H1 (cell line): ENCODE results near the gene KIF4A. TPM values are rescaled to one million over a fixed set of nuclear protein-coding genes. Genes with fewer than 3 reads are reported as not detected.

Experiments
- CTCF ChIA-PET: fragments of 300-600 bp; sonication (Branson Sonifier 250); formaldehyde crosslinking; loops from one replicate; lab custom pipeline; 2021; ENCODE audit not compliant: partially characterized antibody; lab: Charles Lee
- POLR2A ChIA-PET: fragments of 300-600 bp; sonication (Branson Sonifier 250); formaldehyde crosslinking; loops from one replicate; lab custom pipeline; 2021; ENCODE audit warnings: inconsistent platforms; ENCODE audit not compliant: partially characterized antibody; lab: Charles Lee
- DNase-seq, 2 experiments: peaks; one replicate each; pipeline versions ENCODE4 v3.0.0 to v3.0.0-alpha.2; 2010 to 2022; ENCODE audit warnings: low spot score in 2 of 2, low read depth in 1 of 2, mixed read lengths in 1 of 2
- FAIRE-seq: peaks from 2 replicates; lab custom pipeline; 2011; peaks lifted over from hg19 to GRCh38; lab: Jason Lieb, UNC
- H2AFZ ChIP-seq: 2 replicates; pipeline ENCODE4 v1.8.1; 2012; ENCODE audit warnings: low read length, inconsistent platforms
- H2AK5ac ChIP-seq: 2 replicates; pipeline ENCODE4 v1.6.1; 2013; ENCODE audit warnings: low read depth, low read length
- H2BK120ac ChIP-seq: replicated peaks from 2 replicates; pipeline ENCODE3; 2013; ENCODE audit warnings: low read depth, low read length, inconsistent platforms
- H2BK12ac ChIP-seq: 2 replicates; pipeline ENCODE4 v1.6.1; 2013; ENCODE audit warnings: low read depth, low read length
- H2BK15ac ChIP-seq: 2 replicates; pipeline ENCODE4 v1.6.1; 2013; ENCODE audit warnings: low read length
- H2BK20ac ChIP-seq: 2 replicates; pipeline ENCODE4 v1.6.1; 2013; ENCODE audit warnings: low read length
- H2BK5ac ChIP-seq: 2 replicates; pipeline ENCODE4 v1.6.1; 2013; ENCODE audit warnings: low read depth, low read length
- H3K14ac ChIP-seq: 2 replicates; pipeline ENCODE4 v1.6.1; 2013; ENCODE audit warnings: inconsistent platforms; ENCODE audit not compliant: insufficient read length
- H3K18ac ChIP-seq: 2 replicates; pipeline ENCODE4 v1.6.1; 2013; ENCODE audit warnings: low read length; ENCODE audit errors: extremely low read depth
- H3K23ac ChIP-seq: 2 replicates; pipeline ENCODE4 v1.6.1; 2013; ENCODE audit warnings: inconsistent platforms; ENCODE audit not compliant: insufficient read length
- H3K23me2 ChIP-seq: 2 replicates; pipeline ENCODE4 v1.6.1; 2013; ENCODE audit warnings: low read depth, low read length
- H3K27ac ChIP-seq: 2 replicates; pipeline ENCODE4 v1.6.1; 2011; ENCODE audit warnings: low read depth, low read length, inconsistent platforms
- H3K27me3 ChIP-seq, 4 experiments: replicated peaks in 1 of 4; 1 replicate in 1 of 4; 2 replicates in 3 of 4; pipeline versions ENCODE4 v1.6.1 to v1.8.1; 2011 to 2013; ENCODE audit warnings: low read length in 3 of 4, mild to moderate bottlenecking in 3 of 4, inconsistent platforms in 2 of 4, mixed read lengths in 2 of 4, moderate library complexity in 1 of 4; ENCODE audit not compliant: control insufficient read depth in 3 of 4, insufficient read depth in 3 of 4; ENCODE audit errors: extremely low read depth in 1 of 4
- H3K36me3 ChIP-seq, 4 experiments: 2 replicates each; pipeline versions ENCODE4 v1.6.1 to v1.8.1; 2011 to 2013; ENCODE audit warnings: mild to moderate bottlenecking in 4 of 4, low read length in 3 of 4, moderate library complexity in 2 of 4, control low read depth in 1 of 4, inconsistent platforms in 1 of 4; ENCODE audit not compliant: insufficient read depth in 4 of 4, control insufficient read depth in 2 of 4
- H3K4ac ChIP-seq: replicated peaks from 2 replicates; pipeline ENCODE3; 2013; ENCODE audit warnings: low read length, low read depth, mixed read lengths, inconsistent platforms; ENCODE audit not compliant: insufficient read length
- H3K4me1 ChIP-seq, 4 experiments: replicated peaks in 1 of 4; 1 replicate in 1 of 4; 2 replicates in 3 of 4; pipeline versions ENCODE4 v1.6.1 to v1.8.1; 2011 to 2013; ENCODE audit warnings: low read length in 3 of 4, inconsistent platforms in 2 of 4, mixed read lengths in 1 of 4; ENCODE audit not compliant: insufficient read depth in 4 of 4, control insufficient read depth in 3 of 4
- H3K4me2 ChIP-seq, 2 experiments: 2 replicates each; pipeline versions ENCODE4 v1.6.1 to v1.8.1; 2011 to 2013; ENCODE audit warnings: low read depth in 2 of 2, low read length in 2 of 2, control low read depth in 1 of 2, inconsistent platforms in 1 of 2, mild to moderate bottlenecking in 1 of 2; ENCODE audit not compliant: insufficient read depth in 1 of 2
- H3K4me3 ChIP-seq, 4 experiments: fragments of 200-600, 300-600 bp in 1 of 4; sonication (generic), shearing (Covaris generic), sonication (Bioruptor Twin) in 1 of 4; 2 replicates each; pipeline versions ENCODE4 v1.5.1 to v1.8.1; 2011 to 2016; ENCODE audit warnings: low read length in 4 of 4, low read depth in 3 of 4, control low read depth in 2 of 4, inconsistent platforms in 2 of 4, mild to moderate bottlenecking in 2 of 4, mixed read lengths in 1 of 4, moderate library complexity in 1 of 4; ENCODE audit not compliant: insufficient read depth in 2 of 4; ENCODE audit errors: extremely low read depth in 1 of 4
- H3K56ac ChIP-seq: replicated peaks from 2 replicates; pipeline ENCODE3; 2013; ENCODE audit warnings: low read depth, mild to moderate bottlenecking, mixed read lengths, low read length, inconsistent platforms; ENCODE audit not compliant: insufficient read length
- H3K79me1 ChIP-seq: 2 replicates; pipeline ENCODE4 v1.6.1; 2013; ENCODE audit warnings: low read depth, low read length, control low read depth
- H3K79me2 ChIP-seq, 2 experiments: 2 replicates each; pipeline versions ENCODE4 v1.6.1 to v1.8.1; 2012 to 2013; ENCODE audit warnings: low read length in 2 of 2, mild to moderate bottlenecking in 2 of 2, inconsistent platforms in 1 of 2; ENCODE audit not compliant: insufficient read depth in 2 of 2, control insufficient read depth in 1 of 2
- H3K9ac ChIP-seq, 4 experiments: replicated peaks in 1 of 4; 1 replicate in 1 of 4; 2 replicates in 3 of 4; pipeline versions ENCODE4 v1.6.1 to v1.8.1; 2011 to 2013; ENCODE audit warnings: low read depth in 3 of 4, low read length in 3 of 4, control low read depth in 2 of 4, mild to moderate bottlenecking in 2 of 4, moderate library complexity in 2 of 4, inconsistent platforms in 1 of 4; ENCODE audit errors: extremely low read depth in 1 of 4
- H3K9me3 ChIP-seq, 2 experiments: 2 replicates each; pipeline versions ENCODE4 v1.6.1 to v1.8.1; 2012 to 2013; ENCODE audit warnings: mild to moderate bottlenecking in 2 of 2, moderate library complexity in 2 of 2, control low read depth in 1 of 2, inconsistent platforms in 1 of 2, low read depth in 1 of 2, low read length in 1 of 2, mixed read lengths in 1 of 2; ENCODE audit not compliant: insufficient read depth in 2 of 2
- H4K20me1 ChIP-seq, 2 experiments: replicated peaks in 1 of 2; 2 replicates each; pipeline versions ENCODE3 to v1.8.1; 2011 to 2013; ENCODE audit warnings: inconsistent platforms in 2 of 2, low read length in 2 of 2, mild to moderate bottlenecking in 1 of 2; ENCODE audit not compliant: insufficient read depth in 2 of 2, control insufficient read depth in 1 of 2
- H4K5ac ChIP-seq: 2 replicates; pipeline ENCODE4 v1.6.1; 2013; ENCODE audit warnings: low read length, low read depth, mixed read lengths, inconsistent platforms; ENCODE audit not compliant: insufficient read length
- H4K8ac ChIP-seq: 2 replicates; pipeline ENCODE4 v1.8.0; 2013; ENCODE audit warnings: mild to moderate bottlenecking, moderate library complexity, low read length, inconsistent platforms; ENCODE audit not compliant: insufficient read depth; ENCODE audit errors: extremely low read depth
- H4K91ac ChIP-seq: replicated peaks from 2 replicates; pipeline ENCODE3; 2013; ENCODE audit warnings: low read length, mixed read lengths, inconsistent platforms; ENCODE audit not compliant: insufficient read length
- BRCA1 ChIP-seq: IDR thresholded peaks from 2 replicates; pipeline ENCODE4 v1.6.1; 2012; ENCODE audit warnings: low read depth, low read length, improper control_type of control experiment
- CBX5 ChIP-seq: fragments of 300-800, 300-1000 bp; sonication (generic); IDR thresholded peaks from 2 replicates; pipeline ENCODE4 v1.7.1; 2016; ENCODE audit warnings: antibody characterized with exemption, low read length, low read depth
- CEBPB ChIP-seq: IDR thresholded peaks from 2 replicates; pipeline ENCODE4 v1.6.1; 2012; ENCODE audit warnings: low read depth, low read length
- CTBP2 ChIP-seq: IDR thresholded peaks from 2 replicates; pipeline ENCODE4 v1.7.0; 2011; ENCODE audit warnings: borderline replicate concordance, mild to moderate bottlenecking, moderate library complexity, mixed read lengths, low read length; ENCODE audit not compliant: insufficient read depth, insufficient read length
- EP300 ChIP-seq, 2 experiments: IDR thresholded peaks; 1 replicate in 1 of 2; 2 replicates in 1 of 2; pipeline ENCODE4 v1.6.1; 2011 to 2012; ENCODE audit warnings: low read depth in 2 of 2, low read length in 2 of 2, mild to moderate bottlenecking in 2 of 2, borderline replicate concordance in 1 of 2, inconsistent platforms in 1 of 2, moderate library complexity in 1 of 2
- FOSL1 ChIP-seq: IDR thresholded peaks from 2 replicates; pipeline ENCODE4 v1.6.1; 2011; ENCODE audit warnings: mild to moderate bottlenecking, low read depth, low read length, moderate library complexity; ENCODE audit not compliant: insufficient read depth
- GTF2F1 ChIP-seq: IDR thresholded peaks from 2 replicates; pipeline ENCODE4 v1.6.1; 2012; ENCODE audit warnings: low read depth, low read length, improper control_type of control experiment, borderline replicate concordance
- NANOG ChIP-seq: IDR thresholded peaks from 2 replicates; pipeline ENCODE4 v1.6.1; 2011; ENCODE audit warnings: low read length, low read depth, mild to moderate bottlenecking, inconsistent platforms; ENCODE audit not compliant: insufficient read depth, poor library complexity, severe bottlenecking
- PHF8 ChIP-seq: fragments of 200-600 bp; sonication (generic); conservative IDR thresholded peaks from 2 replicates; pipeline ENCODE4 v1.7.1; 2012; ENCODE audit warnings: low read depth, mild to moderate bottlenecking, inconsistent platforms, low read length, moderate library complexity
- POU5F1 ChIP-seq: IDR thresholded peaks from 2 replicates; pipeline ENCODE4 v1.6.1; 2011; ENCODE audit warnings: low read depth, mild to moderate bottlenecking, low read length, moderate library complexity
- SIN3A ChIP-seq, 2 experiments: IDR thresholded peaks in 1 of 2; conservative IDR thresholded peaks in 1 of 2; 2 replicates each; pipeline ENCODE4 v1.6.1; 2011 to 2012; ENCODE audit warnings: low read length in 2 of 2, improper control_type of control experiment in 1 of 2, low read depth in 1 of 2, mild to moderate bottlenecking in 1 of 2
- SRF ChIP-seq: IDR thresholded peaks from 2 replicates; pipeline ENCODE4 v1.6.1; 2011; ENCODE audit warnings: mild to moderate bottlenecking, low read depth, low read length, moderate library complexity
- TAF1 ChIP-seq: IDR thresholded peaks from 2 replicates; pipeline ENCODE4 v1.6.1; 2011; ENCODE audit warnings: mild to moderate bottlenecking, low read depth, low read length
- YY1 ChIP-seq: IDR thresholded peaks from 2 replicates; pipeline ENCODE4 v1.6.1; 2011; ENCODE audit warnings: low read depth, mild to moderate bottlenecking, low read length
- polyA plus RNA-seq, 7 experiments: library from polyadenylated mRNA; depleted of rRNA in 3 of 7; stranded (reverse) in 5 of 7; unstranded in 2 of 7; fragments of >200 nt in 5 of 7; fragments of 200-250 nt in 2 of 7; gene quantifications; 1 replicate in 5 of 7; 2 replicates in 1 of 7; 4 replicates in 1 of 7; pipeline versions ENCODE4 v1.2.1 to v1.2.3, GENCODE V29; 2011 to 2013; ENCODE audit warnings: missing spikeins in 2 of 7, mixed read lengths in 2 of 7
- total RNA-seq: library from RNA; stranded (reverse); fragmentation: NEBNext Ultra II Directional; extraction: Animal tissue kit (Norgen Biotek cat#: 25700); gene quantifications from 2 replicates; pipeline ENCODE4 v1.2.1, GENCODE V29; 2021
- TF ChIP-seq, protein P1 (sequence below): IDR thresholded peaks from 2 replicates; pipeline ENCODE4 v1.6.1; 2012; ENCODE audit warnings: inconsistent platforms

Gene KIF4A
- total and polyA plus RNA-seq, 2 of the 8 experiments (the other 6 are each of a cell fraction or from before 2014, with no cell fraction given): 10.9 to 35.7 TPM

DNA sequence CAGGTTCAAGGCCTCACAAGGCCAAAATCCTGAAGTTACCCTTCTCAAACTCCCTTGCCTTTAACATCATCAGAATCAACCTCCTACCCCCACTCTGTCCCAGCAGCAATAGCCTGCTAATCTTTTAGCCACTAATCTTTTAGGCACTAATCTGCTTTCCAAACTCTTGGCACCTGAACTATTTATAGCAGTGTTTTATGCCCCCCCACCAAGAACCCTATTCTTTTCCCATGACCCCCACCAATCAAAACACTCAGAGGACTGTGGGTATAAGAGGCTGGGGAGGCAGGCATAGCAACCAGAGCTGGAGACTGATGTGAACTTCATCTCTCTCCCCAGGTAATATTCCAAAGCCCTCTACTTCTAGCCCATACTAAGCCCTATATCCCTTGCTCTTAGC lies 21.9 kb upstream of the KIF4A start, which contains the start of gene ARR3:
TSS of gene ARR3 (plus strand) at position 301 of the 400 bp plus-strand sequence. CDS start 1,052 bp downstream, outside the sequence.
- no peak within 1 kb of the TSS for H3K4ac ChIP-seq
- H2BK5ac ChIP-seq: no peak within 1 kb of the TSS
- no peak within 1 kb of the TSS for H2AK5ac ChIP-seq
- H3K27me3 ChIP-seq: no peaks in the 10 kb centered on the region
- FAIRE-seq: no peak
- H2BK15ac ChIP-seq: no peak within 1 kb of the TSS
- no peaks in the 10 kb centered on the region for H3K79me1 ChIP-seq
- no peak within 1 kb of the TSS for H3K23ac ChIP-seq
- no peaks in the 10 kb centered on the region; the same call in 1 of the 2 replicates for H3K23me2 ChIP-seq
- ChIA-PET POLR2A (no interaction called here), CTCF (no interaction called here)
- DNase-seq: no peak
- no peak within 1 kb of the TSS for H4K5ac ChIP-seq
- no peak within 1 kb of the TSS for H3K18ac ChIP-seq
- no peak within 1 kb of the TSS for H4K91ac ChIP-seq
- no peak within 1 kb of the TSS for H3K4me2 ChIP-seq
- H3K9ac ChIP-seq: no peak within 1 kb of the TSS
- no peaks in the 10 kb centered on the region for H3K79me2 ChIP-seq
- no peak within 1 kb of the TSS for H2BK120ac ChIP-seq
- no peak within 1 kb of the TSS for H3K14ac ChIP-seq
- H2AFZ ChIP-seq: no peak within 1 kb of the TSS
- no peak within 1 kb of the TSS for H2BK20ac ChIP-seq
- H4K20me1 ChIP-seq: no peaks in the 10 kb centered on the region
- H3K27ac ChIP-seq: no peak within 1 kb of the TSS
- no peaks in the 10 kb centered on the region for H3K36me3 ChIP-seq
- H4K8ac ChIP-seq: no peak within 1 kb of the TSS
- H3K9me3 ChIP-seq: no peaks in the 10 kb centered on the region
- H3K56ac ChIP-seq: no peak within 1 kb of the TSS
- H2BK12ac ChIP-seq: no peak within 1 kb of the TSS
- H3K4me3 ChIP-seq: no peak within 1 kb of the TSS
- H3K4me1 ChIP-seq: no peaks in the 10 kb centered on the region
- TF ChIP-seq SIN3A (conservative IDR thresholded peaks at IDR 0.05 in 1 of 2, IDR thresholded peaks at IDR 0.05 in 1 of 2; ENCODE audit: low read depth in 1 of 2, low read length in 2 of 2) (no peak), CEBPB (no peak), BRCA1 (no peak), NANOG (no peak), YY1 (no peak), PHF8 (no peak), SRF (no peak), FOSL1 (no peak), GTF2F1 (no peak), POU5F1 (no peak), TAF1 (no peak), CBX5 (no peak), EP300 (IDR thresholded peaks at IDR 0.05; ENCODE audit: borderline replicate concordance in 1 of 2, low read depth in 2 of 2, low read length in 2 of 2) (no peak), CTBP2 (no peak)
- TF ChIP-seq, protein P1, sequence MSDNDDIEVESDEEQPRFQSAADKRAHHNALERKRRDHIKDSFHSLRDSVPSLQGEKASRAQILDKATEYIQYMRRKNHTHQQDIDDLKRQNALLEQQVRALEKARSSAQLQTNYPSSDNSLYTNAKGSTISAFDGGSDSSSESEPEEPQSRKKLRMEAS: no peak
